HUES64 (cell line): ENCODE data around the gene PCK2.

Source experiments
- H3K27ac ChIP-seq: 2 replicates; pipeline ENCODE4 v1.7.0; 2013; ENCODE audit warnings: low read depth, low read length, inconsistent platforms
- H3K27me3 ChIP-seq: 2 replicates; pipeline ENCODE4 v1.6.1; 2013; ENCODE audit warnings: mild to moderate bottlenecking, low read length; ENCODE audit not compliant: insufficient read depth
- H3K36me3 ChIP-seq: 2 replicates; pipeline ENCODE4 v1.6.1; 2013; ENCODE audit warnings: mild to moderate bottlenecking, low read length; ENCODE audit not compliant: insufficient read depth
- H3K4me1 ChIP-seq: 2 replicates; pipeline ENCODE4 v1.6.1; 2013; ENCODE audit warnings: mild to moderate bottlenecking, low read length, moderate library complexity; ENCODE audit not compliant: insufficient read depth
- H3K4me3 ChIP-seq: 2 replicates; pipeline ENCODE4 v1.5.1; 2013; ENCODE audit warnings: mild to moderate bottlenecking, low read length, moderate library complexity
- H3K9ac ChIP-seq: 2 replicates; pipeline ENCODE4 v1.6.1; 2013; ENCODE audit warnings: mild to moderate bottlenecking, low read depth, low read length
- H3K9me3 ChIP-seq: 2 replicates; pipeline ENCODE4 v1.6.1; 2013; ENCODE audit warnings: low read depth, low read length; ENCODE audit not compliant: insufficient read depth
- WGBS: fragments of 150-250, 120-280 bp; methylation state at CpG from one replicate; pipeline ENCODE4 v1.1.7; 2013; ENCODE audit warnings: missing lambda C conversion rate; 5-methylcytosine and 5-hydroxymethylcytosine counted together

Gene PCK2

DNA sequence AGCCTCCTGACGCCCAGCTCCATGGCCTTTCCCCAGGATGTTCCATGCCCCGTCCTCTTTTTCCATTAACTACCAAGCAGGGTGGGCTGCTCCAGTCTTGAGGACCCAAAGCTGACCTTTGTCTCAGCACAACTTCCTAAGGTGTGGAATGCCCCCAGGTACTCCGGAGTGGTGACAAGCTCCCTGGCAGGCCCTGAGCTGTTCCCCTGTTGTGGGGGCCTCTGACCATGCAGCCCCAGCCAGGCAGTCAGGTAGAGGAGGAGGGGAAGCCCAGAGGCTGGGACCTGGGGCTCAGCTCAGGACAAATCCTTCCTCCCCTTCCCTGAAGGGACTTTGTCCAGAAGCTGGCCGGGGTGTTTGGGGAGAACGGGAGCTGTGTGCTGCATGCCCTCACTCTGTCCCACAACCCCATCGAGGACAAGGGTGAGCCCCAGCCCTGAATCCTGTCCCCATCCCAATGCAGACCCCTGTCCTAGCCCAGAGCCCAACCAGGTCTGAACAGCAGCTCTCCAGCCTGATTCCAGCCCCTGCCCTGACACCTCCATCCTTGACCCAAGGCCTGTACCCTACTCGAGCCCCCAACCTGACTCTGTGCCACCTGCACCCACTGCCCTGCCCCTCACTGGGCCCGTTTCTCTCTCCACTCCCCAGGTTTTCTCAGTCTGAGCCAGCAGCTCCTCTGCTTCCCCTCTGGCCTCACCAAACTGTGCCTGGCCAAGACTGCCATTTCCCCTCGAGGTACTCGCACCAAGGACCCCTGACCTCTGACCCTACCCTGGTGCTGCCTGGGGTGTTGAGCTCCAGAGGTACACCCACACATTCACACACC lies 37.9 kb upstream of the PCK2 start:
- WGBS, result 86% methylated on average over 10 of the region's 10 CpGs
- Histone ChIP-seq H3K4me3 (no peak overlapping the region), H3K4me1 (no peaks in the 10 kb centered on the region), H3K36me3 (no peaks in the 10 kb centered on the region), H3K27ac (no peak overlapping the region), H3K9me3 (no peaks in the 10 kb centered on the region), H3K9ac (no peak overlapping the region), H3K27me3 (0 out of 2 replicates have a peak, but pooled peaks cover 3% of the 10 kb centered on the region)

DNA sequence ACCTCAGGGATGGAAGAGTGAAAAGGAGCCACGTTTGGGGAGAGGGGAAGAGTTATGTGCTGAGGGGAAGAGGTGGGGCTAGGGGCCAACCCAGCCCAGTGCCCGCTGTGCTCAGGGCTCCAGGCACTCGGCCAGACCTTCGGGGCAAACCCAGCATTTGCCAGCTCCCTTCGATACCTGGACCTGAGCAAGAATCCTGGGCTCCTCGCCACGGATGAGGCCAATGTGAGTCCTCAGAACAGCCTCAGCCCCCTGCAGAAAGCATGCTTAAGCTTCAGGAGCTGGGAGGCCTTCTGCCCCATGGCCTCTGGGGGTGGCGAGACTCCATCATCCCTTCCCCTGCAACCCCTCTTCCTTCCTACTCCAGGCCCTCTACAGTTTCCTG lies 37.3 kb upstream of the PCK2 start:
- Histone ChIP-seq H3K27me3 (no peaks in the 10 kb centered on the region), H3K27ac (no peak overlapping the region), H3K9ac (no peak overlapping the region), H3K36me3 (no peaks in the 10 kb centered on the region), H3K9me3 (no peaks in the 10 kb centered on the region), H3K4me1 (no peaks in the 10 kb centered on the region), H3K4me3 (no peak overlapping the region)
- WGBS, result 82% methylated on average over 8 of the region's 8 CpGs

DNA sequence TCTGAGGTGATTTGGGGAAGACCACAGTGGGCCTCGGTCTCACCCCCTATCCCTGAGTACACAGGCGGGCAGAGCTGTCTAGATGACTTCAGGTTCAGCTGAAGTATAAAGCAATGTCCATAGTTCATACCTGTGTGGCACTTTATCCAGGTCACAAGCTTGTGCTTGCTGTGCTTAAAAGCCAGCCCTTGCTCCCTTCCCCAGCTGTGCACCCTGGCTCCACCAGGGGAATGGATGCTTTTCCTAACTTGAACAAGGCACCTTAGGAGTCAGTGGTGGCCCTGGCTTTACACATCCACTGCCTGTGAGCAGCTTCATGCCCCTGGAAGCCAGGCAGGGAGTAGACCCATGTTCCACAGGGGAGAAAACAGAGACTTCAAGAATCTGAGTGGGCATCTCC lies 36.8 kb upstream of the PCK2 start:
- Histone ChIP-seq H3K27me3 (no peaks in the 10 kb centered on the region), H3K9me3 (no peaks in the 10 kb centered on the region), H3K4me3 (no peak overlapping the region), H3K36me3 (no peaks in the 10 kb centered on the region), H3K4me1 (no peaks in the 10 kb centered on the region), H3K9ac (no peak overlapping the region), H3K27ac (no peak overlapping the region)
- WGBS, result 90% methylated on average over 2 of the region's 2 CpGs

DNA sequence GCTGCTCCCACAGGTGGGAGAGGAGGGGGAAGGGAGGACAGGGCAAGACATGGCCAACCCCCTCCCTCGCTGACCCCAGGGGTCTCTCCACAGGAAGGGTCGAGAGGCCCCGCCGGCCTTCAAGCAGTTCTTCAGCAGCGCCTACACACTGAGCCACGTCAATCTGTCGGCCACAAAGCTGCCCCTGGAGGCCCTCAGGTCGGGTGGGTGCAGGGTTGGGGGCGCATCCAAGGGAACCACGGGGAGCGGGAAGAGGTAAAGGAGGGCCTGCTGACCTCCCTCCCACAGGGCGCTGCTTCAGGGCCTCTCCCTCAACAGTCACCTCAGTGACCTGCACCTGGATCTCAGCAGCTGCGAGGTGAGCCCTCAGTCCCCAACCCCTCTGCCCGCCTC lies 36.2 kb upstream of the PCK2 start:
- H3K27ac ChIP-seq, result no peak overlapping the region
- no peaks in the 10 kb centered on the region for H3K27me3 ChIP-seq
- H3K4me3 ChIP-seq, result no peak overlapping the region
- H3K9me3 ChIP-seq, result no peaks in the 10 kb centered on the region
- 85% methylated on average over 14 of the region's 14 CpGs for WGBS
- H3K4me1 ChIP-seq, result no peaks in the 10 kb centered on the region
- H3K36me3 ChIP-seq, result no peaks in the 10 kb centered on the region
- no peak overlapping the region for H3K9ac ChIP-seq

DNA sequence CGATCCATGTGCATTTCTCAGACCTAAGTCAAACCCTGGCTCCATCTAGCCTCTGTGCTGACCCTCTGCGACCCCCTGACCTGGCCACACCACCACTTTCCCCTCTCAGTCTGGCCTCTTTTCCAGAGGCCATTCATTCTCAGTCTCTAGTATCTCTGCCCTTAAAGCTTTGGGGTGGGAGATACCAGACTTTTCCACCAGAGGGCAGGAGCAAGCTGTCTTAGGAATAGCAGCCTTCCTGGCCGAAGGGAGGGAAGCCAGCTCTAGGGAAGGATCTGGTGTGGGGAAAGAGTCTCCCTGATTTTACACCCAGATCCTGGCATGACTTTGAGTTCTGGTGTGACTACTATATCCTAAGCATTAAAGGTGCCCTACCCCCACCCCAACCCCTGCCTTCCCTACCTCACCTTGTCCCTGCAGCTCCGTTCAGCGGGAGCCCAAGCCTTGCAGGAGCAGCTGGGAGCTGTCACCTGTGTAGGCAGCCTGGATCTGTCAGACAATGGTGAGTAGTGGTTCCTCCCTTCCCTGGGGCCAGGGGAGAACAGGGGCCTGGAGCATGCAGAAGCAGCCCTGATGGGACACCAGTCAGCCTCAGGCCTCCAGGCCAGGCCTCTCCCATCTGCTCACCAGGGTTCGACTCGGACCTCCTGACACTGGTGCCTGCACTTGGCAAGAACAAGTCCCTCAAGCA lies 35.7 kb upstream of the PCK2 start:
- WGBS, result 79% methylated on average over 7 of the region's 7 CpGs

DNA sequence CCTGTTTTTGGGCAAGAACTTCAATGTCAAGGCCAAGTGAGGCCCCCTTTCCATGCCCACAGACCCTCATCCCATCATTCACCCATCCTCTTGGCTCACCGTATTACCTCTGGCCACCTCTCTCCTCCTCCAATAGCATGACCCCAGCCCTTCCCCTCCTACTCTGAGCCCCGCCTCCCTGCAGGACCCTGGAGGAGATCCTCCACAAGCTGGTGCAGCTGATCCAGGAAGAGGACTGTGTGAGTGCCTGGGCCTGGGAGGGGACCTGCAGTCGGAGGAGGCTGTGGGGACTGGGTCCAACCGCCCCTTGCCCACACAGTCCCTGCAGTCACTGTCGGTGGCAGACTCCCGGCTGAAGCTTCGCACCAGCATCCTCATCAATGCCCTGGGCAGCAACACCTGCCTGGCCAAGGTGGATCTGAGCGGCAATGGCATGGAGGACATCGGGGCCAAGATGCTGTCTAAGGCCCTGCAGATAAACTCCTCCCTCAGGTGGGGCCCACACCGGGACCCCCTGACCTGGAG lies 35.1 kb upstream of the PCK2 start:
- H3K36me3 ChIP-seq, result no peaks in the 10 kb centered on the region
- H3K4me3 ChIP-seq, result no peak overlapping the region
- no peaks in the 10 kb centered on the region for H3K9me3 ChIP-seq
- no peaks in the 10 kb centered on the region for H3K27me3 ChIP-seq
- no peak overlapping the region for H3K27ac ChIP-seq
- H3K9ac ChIP-seq, result no peak overlapping the region
- H3K4me1 ChIP-seq, result no peaks in the 10 kb centered on the region
- WGBS, result 91% methylated on average over 10 of the region's 10 CpGs

More for the DNA sequence above, 35.7 kb upstream of the PCK2 start:
- Histone ChIP-seq H3K27me3 (no peaks in the 10 kb centered on the region), H3K4me3 (no peak overlapping the region), H3K4me1 (no peaks in the 10 kb centered on the region), H3K27ac (no peak overlapping the region), H3K9ac (no peak overlapping the region), H3K36me3 (no peaks in the 10 kb centered on the region), H3K9me3 (no peaks in the 10 kb centered on the region)

DNA sequence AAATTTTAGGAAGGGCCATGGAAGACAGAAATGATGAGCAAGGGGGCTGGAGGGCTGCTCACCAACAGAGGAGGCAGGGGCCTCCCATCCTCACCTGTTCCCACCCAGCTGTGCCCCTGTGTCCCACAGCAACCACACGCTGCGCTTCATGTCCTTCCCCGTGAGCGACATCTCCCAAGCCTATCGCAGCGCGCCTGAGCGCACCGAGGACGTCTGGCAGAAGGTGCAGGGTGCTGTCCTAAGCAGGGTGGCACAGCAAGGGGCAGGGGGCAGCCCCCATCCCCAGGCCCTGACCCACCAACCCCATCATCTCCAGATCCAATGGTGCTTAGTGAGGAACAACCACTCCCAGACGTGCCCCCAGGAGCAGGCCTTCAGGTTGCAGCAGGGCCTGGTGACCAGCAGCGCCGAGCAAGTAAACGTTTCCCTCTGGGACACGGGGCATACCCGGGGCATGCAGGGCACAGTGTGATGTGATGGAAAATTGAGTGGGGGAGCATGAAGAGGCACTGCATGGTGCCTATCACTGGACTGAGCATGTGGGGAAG lies 34.2 kb upstream of the PCK2 start:
- H3K27me3 ChIP-seq, result no peaks in the 10 kb centered on the region
- H3K4me1 ChIP-seq, result no peaks in the 10 kb centered on the region
- H3K4me3 ChIP-seq, result no peak overlapping the region
- H3K36me3 ChIP-seq, result no peaks in the 10 kb centered on the region
- H3K9me3 ChIP-seq, result no peaks in the 10 kb centered on the region
- WGBS, result 93% methylated on average over 16 of the region's 16 CpGs
- no peak overlapping the region for H3K9ac ChIP-seq
- H3K27ac ChIP-seq, result no peak overlapping the region

DNA sequence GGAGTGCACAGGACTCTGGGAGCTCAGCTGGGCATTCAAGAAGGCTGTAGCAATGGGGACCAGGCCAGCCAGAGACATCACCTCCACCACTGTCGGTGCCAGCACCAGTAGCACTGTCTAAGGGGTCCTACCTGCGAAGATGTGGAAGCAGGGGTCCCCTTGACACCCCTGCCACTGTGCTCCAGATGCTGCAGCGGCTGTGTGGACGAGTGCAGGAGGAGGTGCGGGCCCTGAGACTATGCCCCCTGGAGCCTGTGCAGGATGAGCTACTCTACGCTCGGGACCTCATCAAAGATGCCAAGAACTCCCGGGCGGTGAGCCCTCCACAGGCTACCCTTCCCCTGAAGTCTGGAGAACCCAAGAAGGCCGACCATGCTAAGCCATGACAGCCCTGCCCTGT lies 33.7 kb upstream of the PCK2 start:
- H3K27ac ChIP-seq, result no peak overlapping the region
- no peaks in the 10 kb centered on the region for H3K27me3 ChIP-seq
- no peak overlapping the region for H3K9ac ChIP-seq
- no peaks in the 10 kb centered on the region for H3K9me3 ChIP-seq
- WGBS, result 94% methylated on average over 10 of the region's 10 CpGs
- H3K4me3 ChIP-seq, result no peak overlapping the region
- H3K4me1 ChIP-seq, result no peaks in the 10 kb centered on the region
- H3K36me3 ChIP-seq, result no peaks in the 10 kb centered on the region

DNA sequence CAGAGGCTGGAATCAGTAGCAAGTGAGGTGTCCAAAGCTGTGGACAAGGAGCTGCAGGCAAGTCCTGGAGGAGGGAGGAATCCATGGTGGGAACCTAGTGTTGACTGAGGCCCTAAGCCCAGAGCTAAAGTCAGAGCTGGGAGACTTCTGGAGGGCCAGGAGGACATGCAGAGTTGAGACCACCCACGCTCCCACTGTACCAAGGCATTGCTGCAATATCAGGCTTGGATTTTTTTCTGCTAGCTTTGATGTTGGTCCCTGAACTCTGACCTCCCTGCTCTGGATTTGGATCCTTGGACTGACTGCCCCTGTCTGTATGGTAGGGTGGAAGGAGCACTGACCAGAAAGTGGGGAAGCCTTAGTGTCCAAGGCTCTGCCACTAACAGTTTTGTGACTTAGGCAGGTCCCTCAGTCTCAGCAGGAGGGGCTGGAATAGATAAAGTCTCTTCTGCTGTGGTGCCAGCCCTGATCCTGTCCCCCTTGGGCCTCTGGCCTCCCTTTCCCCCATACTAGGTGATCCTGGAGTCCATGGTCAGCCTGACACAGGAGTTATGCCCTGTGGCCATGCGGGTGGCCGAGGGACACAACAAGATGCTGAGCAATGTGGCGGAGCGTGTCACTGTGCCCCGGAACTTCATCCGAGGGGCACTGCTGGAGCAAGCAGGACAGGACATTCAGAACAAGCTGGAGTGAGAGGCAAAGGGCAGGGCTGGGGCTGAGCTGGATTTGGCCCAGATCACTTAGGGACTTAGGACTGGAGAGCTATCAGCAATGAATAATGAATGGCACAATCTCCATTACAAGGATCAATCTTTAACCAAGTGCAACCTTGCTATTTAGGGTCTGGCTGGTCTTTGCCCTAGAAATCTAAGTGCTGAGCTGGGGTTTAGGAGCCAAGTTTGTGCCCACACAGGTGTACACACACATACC lies 32.9 kb upstream of the PCK2 start:
- H3K4me3 ChIP-seq, result no peak overlapping the region
- no peaks in the 10 kb centered on the region for H3K27me3 ChIP-seq
- H3K9ac ChIP-seq, result no peak overlapping the region
- 94% methylated on average over 7 of the region's 7 CpGs for WGBS
- H3K9me3 ChIP-seq, result no peaks in the 10 kb centered on the region
- no peak overlapping the region for H3K27ac ChIP-seq
- no peaks in the 10 kb centered on the region for H3K4me1 ChIP-seq
- no peaks in the 10 kb centered on the region for H3K36me3 ChIP-seq

DNA sequence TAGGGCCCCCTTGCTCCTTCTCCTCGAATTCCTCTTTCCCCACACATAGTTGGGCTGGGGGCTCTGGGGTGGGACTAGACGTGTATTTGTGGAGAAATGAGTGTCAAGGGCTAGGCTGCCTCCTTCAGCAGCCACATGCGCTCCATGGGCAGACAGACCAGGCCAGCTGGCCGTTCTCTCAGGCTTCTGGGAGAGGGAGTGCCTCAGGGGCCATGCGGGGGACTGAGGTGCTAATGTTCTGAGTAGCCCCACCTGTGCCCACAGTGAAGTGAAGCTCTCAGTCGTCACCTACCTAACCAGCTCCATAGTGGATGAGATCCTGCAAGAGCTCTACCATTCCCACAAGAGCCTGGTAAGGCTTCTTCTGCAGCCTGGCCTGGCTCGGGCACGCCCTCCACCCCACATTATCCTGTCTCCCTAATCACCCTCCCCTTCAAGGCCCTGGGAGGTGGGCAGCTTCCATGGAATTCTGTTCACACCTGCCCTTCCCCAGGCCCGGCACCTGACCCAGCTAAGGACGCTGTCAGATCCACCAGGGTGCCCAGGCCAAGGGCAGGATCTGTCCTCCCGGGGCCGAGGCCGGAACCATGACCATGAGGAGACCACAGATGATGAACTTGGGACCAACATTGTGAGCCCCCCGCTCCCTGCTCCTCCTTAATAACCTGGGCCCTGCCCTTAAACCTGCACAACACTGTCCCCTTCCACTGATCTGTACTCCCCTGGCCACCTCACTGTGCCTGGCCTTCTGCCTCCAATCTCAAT lies 31.7 kb upstream of the PCK2 start:
- Histone ChIP-seq H3K4me1 (no peaks in the 10 kb centered on the region), H3K9me3 (no peaks in the 10 kb centered on the region), H3K36me3 (no peaks in the 10 kb centered on the region), H3K27me3 (no peaks in the 10 kb centered on the region), H3K9ac (no peak overlapping the region), H3K4me3 (no peak overlapping the region), H3K27ac (no peak overlapping the region)
- 93% methylated on average over 13 of the region's 14 CpGs for WGBS
